GM19328 (cell line): ENCODE results near the gene PRPSAP2.

Source experiments
- ATAC-seq: cut with Tn5 transposase; IDR thresholded peaks from one replicate; pipeline ENCODE4 v1.9.1; 2021; ENCODE audit warnings: mild to moderate bottlenecking, moderate library complexity; ENCODE audit not compliant: unreplicated experiment

PRPSAP2 gene

DNA sequence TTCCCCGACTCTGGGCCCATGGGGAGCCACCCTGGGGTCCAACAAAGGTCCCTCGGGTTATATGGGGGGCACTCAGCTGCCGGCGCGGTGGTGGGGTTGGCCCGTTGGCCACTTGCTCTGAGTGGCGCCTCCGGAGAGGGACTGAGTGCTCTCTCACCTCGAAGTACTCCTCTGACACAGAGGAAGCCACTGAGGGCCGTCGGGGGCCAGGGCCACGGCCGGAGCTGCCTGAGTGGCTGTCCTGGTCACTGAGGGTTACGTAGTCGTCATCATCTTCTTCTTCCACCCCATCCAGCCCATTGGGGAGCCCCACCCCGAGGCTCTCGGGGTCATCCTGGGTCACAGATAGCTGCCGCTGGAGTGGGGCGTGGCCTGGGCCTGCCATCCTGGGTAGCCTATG, 119.7 kb downstream of the PRPSAP2 start:
- no peak for ATAC-seq

DNA sequence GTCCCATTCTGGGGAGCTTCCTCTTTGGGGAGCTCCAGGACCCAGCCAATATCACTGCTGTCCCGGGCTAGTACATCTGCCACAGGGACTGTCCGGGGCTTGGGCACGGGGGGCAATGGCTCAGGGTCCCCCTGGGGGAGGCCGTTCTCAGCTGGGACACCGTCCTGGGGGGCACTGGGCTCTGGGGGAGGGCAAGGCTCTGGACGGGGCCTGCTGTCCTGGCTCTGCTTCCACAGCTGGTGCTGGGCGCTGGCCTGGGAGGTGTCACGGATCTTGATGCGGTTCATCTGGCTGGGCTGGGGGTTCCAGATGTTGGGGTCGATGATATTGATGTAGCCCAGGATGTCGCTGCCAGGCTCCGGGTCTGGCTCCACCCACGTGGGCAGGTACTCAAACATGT, 120.1 kb downstream of the PRPSAP2 start:
- no peak for ATAC-seq

DNA sequence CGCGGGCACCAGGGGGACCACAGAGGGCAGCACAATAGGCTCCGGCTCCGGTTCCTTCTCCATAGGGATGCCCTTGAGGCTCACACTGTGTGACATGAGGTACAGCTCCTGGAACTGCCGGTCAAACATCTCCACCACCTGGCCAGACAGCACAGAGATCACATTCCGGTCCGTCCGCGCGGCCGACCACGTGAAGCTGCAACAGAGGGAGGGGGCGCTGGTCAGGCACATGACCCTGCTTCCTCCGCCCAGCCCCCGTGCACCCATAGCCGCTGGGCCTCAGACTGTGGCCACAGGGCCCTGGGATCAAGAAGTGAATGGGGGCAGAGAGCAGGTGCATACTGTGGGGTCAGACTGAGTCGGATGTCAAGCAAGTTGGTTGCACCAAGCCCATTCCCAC, 120.7 kb downstream of the PRPSAP2 start:
- ATAC-seq: no peak
